Skeletal muscle satellite cell (primary cell): Measurements from ENCODE around the gene C1QL1.
A peak's percentile ranks its signal among the peaks of the same experiment; 100 is the strongest.

Source experiments
- H3K27me3 ChIP-seq: 2 replicates; pipeline ENCODE4 v1.7.0; 2013; ENCODE audit warnings: low read length; ENCODE audit not compliant: control insufficient read depth, insufficient read depth
- H3K36me3 ChIP-seq: 2 replicates; pipeline ENCODE4 v1.7.0; 2013; ENCODE audit warnings: mild to moderate bottlenecking, control low read depth, low read length; ENCODE audit not compliant: insufficient read depth
- H3K4me1 ChIP-seq: 2 replicates; pipeline ENCODE4 v1.7.0; 2013; ENCODE audit warnings: low read length; ENCODE audit not compliant: control insufficient read depth, insufficient read depth
- H3K4me2 ChIP-seq: 2 replicates; pipeline ENCODE4 v1.7.0; 2013; ENCODE audit warnings: mild to moderate bottlenecking, low read length
- H3K4me3 ChIP-seq: 2 replicates; pipeline ENCODE4 v1.7.0; 2013; ENCODE audit warnings: low read length
- H3K9ac ChIP-seq: 2 replicates; pipeline ENCODE4 v1.7.0; 2013; ENCODE audit warnings: mild to moderate bottlenecking, low read depth, low read length, moderate library complexity
- H3K9me3 ChIP-seq: replicated peaks from 2 replicates; pipeline ENCODE4 v1.7.0; 2013; ENCODE audit warnings: mild to moderate bottlenecking, control low read depth, low read length

C1QL1 gene

DNA sequence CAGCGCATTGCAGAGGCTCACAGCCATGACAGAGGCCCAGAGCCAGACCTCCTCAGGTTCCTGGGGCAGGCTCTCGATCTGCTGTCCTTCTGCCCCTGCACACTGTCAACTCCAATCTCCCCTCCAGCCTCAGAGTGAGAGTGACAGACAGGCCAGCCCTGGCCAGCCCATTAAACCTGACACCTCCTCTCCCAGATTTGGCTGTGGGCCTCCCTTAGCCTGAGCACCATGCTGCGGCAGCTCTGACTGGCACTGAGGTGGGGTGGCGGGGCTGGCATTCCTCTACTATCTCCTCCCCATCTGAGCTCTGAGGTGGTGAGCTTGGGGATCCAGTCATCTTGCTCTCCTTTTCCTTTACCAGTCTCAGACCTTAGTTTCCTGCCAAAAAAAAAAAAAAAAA is 15.5 kb upstream of the C1QL1 start:
- Histone ChIP-seq H3K4me2 (no peak overlapping the region), H3K4me3 (no peak overlapping the region), H3K36me3 (no peaks in the 10 kb centered on the region), H3K27me3 (peaks cover 22% of the 10 kb centered on the region), H3K9ac (no peak overlapping the region), H3K4me1 (peaks cover 17% of the 10 kb centered on the region), H3K9me3 (no peaks in the 10 kb centered on the region)

DNA sequence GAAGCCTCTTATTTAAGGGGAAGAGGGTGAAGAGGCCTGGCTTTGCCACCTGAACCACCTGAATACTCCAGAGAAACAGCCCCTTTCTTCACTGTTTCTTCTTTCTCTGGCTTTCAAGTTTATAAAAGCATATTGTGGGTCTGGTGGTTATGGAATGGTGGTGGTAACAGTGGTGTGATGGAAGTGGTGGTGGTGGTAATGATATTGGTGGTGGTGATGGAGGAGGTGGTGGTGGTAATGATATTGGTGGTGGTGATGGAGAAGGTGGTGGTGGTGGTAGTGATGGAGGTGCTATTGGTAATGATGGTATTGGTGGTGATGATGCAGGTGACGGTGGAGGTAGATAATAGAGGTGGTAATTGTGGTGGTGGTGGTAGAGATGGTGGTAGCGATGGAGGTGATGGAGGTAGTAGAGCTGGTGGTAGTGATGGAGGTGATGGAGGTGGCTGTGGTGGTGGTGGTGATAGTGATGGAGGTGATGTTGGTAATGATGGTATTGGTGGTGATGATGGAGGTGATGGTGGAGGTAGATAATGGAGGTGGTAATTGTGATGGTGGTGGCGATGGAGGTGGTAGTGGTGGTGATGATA is 14.1 kb upstream of the C1QL1 start:
- Histone ChIP-seq H3K9ac (no peak overlapping the region), H3K4me3 (no peak overlapping the region), H3K27me3 (peaks cover 32% of the 10 kb centered on the region), H3K4me1 (peaks cover 17% of the 10 kb centered on the region), H3K36me3 (no peaks in the 10 kb centered on the region), H3K4me2 (no peak overlapping the region), H3K9me3 (no peaks in the 10 kb centered on the region)

DNA sequence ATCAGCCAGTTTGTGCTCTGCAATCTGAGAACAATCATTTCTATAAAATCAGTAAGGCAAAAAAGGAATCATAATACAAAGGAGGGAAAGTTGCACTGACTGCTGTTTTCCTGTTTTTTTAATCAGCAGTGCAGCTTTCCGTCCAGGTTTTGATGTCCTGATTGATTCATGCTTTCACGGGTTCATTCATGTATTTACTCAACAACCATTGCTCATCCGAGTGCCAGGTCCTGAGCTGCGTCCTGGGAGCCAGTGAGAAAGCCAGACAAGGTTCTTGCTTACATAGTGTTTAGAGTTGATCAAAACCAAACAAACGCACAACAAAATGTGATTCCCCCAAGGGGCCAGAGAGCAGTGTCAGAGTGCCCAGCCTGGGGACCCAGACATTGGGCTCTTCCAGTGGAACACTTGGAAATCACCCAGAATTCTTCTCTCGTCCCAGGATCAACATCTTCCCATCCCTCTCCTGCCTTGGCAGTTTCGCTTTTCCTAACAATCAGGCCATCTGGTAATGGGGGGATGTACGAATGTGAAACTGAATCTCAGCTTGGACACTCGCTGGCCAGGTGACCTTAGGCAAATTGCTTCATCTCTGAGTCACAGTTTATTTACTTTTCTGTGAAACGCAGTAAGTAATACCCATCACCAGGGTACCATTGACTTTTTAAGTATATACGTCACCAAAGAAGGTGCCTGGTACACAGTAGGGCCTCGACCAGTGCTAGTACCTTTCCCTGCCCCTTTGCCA is 13.3 kb upstream of the C1QL1 start:
- no peak overlapping the region for H3K9ac ChIP-seq
- H3K36me3 ChIP-seq = no peaks in the 10 kb centered on the region
- no peaks in the 10 kb centered on the region for H3K9me3 ChIP-seq
- peak overlapping the region; percentile 15 for H3K4me3 ChIP-seq
- peaks cover 17% of the 10 kb centered on the region for H3K4me1 ChIP-seq
- peaks cover 29% of the 10 kb centered on the region for H3K27me3 ChIP-seq
- H3K4me2 ChIP-seq = peak overlapping the region; percentile 76

DNA sequence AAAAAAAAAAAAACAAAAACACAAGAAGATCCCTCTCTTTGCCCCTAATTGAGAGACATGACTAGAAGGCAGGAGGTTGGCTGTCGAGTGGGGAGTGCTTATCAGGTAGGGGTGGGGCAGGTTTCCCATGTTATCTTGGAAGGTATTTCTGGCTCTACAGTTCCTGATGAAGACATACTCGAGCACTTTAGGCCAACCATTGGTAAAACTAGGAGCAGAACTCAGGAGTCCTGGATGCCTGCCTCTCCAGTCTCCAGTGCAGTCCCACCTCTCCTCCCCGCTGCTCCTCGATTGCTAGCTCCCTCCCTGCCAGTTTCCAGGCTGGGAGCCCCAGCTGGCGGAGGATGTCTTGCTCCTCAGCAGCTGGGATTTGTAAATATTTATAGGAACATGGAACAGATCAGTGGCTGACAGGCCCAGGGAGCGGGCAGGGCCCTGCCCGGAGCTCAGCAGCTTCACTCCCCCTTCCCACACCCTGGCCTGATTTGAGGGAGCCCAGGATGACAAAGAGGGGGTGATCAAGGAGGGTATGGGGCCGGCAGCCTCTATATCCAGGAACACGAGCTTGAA is 11.4 kb upstream of the C1QL1 start:
- H3K27me3 ChIP-seq = peaks cover 22% of the 10 kb centered on the region
- peaks cover 17% of the 10 kb centered on the region for H3K4me1 ChIP-seq
- H3K36me3 ChIP-seq = no peaks in the 10 kb centered on the region
- no peak overlapping the region for H3K4me3 ChIP-seq
- no peak overlapping the region for H3K9ac ChIP-seq
- H3K4me2 ChIP-seq = no peak overlapping the region
- no peaks in the 10 kb centered on the region for H3K9me3 ChIP-seq

DNA sequence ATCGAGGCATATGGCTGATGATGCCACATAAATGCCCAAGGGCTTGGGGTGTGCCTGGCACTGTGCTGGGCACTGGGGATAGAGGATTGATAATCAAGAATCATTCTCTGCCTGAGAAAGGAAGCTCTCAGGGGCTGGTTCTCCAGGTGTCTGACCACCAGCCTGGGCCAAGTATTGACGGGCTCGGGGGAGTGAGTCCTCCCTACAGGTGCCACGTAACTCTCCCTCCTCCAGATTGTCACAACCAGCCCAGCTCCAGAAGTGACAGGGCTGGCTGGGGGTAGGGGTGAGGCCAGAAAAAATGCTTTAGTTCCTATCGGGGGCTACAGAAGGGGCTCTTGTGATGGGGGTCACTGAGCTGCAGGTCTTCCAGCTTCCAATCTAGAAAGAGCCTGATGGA is 10.7 kb upstream of the C1QL1 start:
- peaks cover 22% of the 10 kb centered on the region for H3K27me3 ChIP-seq
- no peak overlapping the region for H3K4me2 ChIP-seq
- H3K36me3 ChIP-seq = no peaks in the 10 kb centered on the region
- H3K9ac ChIP-seq = no peak overlapping the region
- no peaks in the 10 kb centered on the region for H3K9me3 ChIP-seq
- peaks cover 17% of the 10 kb centered on the region for H3K4me1 ChIP-seq
- H3K4me3 ChIP-seq = no peak overlapping the region

DNA sequence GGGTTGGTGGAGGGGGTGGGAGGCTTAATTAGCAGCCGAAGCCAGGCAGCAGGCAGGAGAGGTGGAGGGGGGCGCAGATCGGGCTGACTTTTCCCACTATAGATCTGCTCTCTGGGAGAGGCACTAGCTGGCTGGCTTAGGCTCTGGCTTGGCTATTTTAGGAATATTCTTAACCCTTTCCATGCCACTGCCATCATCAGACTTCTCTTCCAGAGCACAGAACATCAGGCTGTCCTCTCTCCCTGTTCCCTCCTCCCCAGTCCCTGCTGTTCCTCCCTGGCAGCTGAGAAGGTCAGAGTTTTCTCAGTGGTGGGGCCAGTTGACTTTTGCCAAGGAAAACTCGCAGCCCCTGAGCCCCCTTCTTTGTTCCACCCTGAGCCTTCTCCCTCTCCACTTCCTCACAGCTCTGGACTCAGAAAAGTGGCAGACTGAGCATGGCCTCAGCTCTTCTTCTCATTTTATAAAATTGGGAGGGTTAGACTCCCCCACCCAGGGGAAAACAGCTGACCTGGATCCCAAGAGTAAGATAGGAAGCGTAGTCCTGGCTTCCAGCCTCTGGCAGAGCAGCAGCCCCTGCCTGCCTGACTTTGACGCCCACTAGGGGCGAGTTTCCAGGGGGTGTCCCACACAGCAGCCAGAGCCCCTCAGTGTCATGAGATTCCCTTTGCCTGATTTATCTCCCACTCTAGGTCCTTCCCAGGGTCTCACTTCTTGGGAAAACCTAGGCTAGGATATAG is 9.9 kb upstream of the C1QL1 start:
- Histone ChIP-seq H3K4me2 (no peak overlapping the region), H3K4me3 (no peak overlapping the region), H3K9ac (no peak overlapping the region), H3K27me3 (peaks cover 22% of the 10 kb centered on the region), H3K36me3 (no peaks in the 10 kb centered on the region), H3K4me1 (peaks cover 20% of the 10 kb centered on the region), H3K9me3 (no peaks in the 10 kb centered on the region)

DNA sequence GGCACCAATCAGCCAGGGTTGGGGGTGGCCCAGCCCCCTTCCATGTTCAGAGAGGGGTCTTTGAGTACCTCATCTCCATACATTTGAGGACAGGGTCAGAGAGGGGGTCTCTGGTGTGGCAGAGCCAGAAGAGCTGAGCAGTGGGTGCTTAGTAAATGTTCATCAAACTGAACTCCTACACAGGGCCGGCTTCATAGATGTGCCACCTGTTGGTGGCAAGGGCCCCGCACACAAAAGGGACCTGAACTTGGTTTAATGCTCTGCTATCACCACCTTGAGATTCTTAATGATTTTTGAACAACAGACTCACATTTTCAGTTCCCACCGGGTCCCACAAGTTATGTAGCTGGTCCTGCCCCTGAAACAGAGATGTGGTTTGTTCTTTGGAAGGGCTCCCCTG is 9.0 kb upstream of the C1QL1 start:
- Histone ChIP-seq H3K9ac (no peak overlapping the region), H3K4me2 (no peak overlapping the region), H3K36me3 (no peaks in the 10 kb centered on the region), H3K4me3 (no peak overlapping the region), H3K9me3 (no peaks in the 10 kb centered on the region), H3K4me1 (peaks cover 29% of the 10 kb centered on the region), H3K27me3 (peaks cover 22% of the 10 kb centered on the region)

DNA sequence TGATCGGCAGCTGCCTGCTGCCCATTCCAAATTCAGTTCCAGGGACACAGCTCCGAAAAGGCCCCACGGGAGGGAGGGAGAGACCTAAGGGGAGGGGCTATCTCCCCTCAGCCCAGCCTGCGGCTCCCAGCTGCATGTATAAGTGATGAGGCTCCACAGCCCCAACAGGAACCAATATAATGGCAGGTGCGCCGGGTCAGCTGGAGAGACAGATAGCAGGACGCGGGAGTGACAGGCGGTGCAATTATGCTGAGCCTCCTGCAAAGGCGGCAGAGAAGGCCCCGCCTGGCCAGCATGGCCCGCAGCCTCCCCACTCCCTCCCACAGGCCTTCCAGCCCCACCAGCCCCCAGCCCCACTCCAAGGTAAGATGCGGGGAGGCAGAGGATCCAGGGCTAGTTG is 8.1 kb upstream of the C1QL1 start:
- H3K27me3 ChIP-seq = peaks cover 22% of the 10 kb centered on the region
- H3K4me1 ChIP-seq = peaks cover 27% of the 10 kb centered on the region
- H3K36me3 ChIP-seq = no peaks in the 10 kb centered on the region
- H3K4me2 ChIP-seq = no peak overlapping the region
- no peak overlapping the region for H3K4me3 ChIP-seq
- no peaks in the 10 kb centered on the region for H3K9me3 ChIP-seq
- H3K9ac ChIP-seq = no peak overlapping the region

DNA sequence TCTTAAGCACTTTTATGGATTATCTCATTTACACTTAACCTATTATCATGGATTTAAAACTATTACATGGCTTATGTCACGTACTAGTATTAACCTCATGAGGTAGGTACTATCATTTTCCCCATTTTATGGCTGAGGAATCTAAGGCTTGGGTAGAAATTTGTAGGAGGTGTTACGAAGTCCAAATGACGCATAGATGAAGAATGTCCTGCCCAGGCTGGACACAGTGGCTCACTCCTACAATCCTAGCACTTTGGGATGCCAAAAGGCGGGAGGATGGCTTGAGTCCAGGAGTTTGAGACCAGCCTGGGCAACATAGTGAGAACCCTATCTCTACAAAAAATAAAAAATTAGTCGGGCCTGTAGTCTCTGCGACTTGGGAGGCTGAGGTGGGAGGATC is 4.8 kb upstream of the C1QL1 start:
- Histone ChIP-seq H3K9ac (no peak overlapping the region), H3K4me2 (peak overlapping the region; percentile 38), H3K36me3 (no peaks in the 10 kb centered on the region), H3K27me3 (peaks cover 7% of the 10 kb centered on the region), H3K9me3 (no peaks in the 10 kb centered on the region), H3K4me1 (peaks cover 31% of the 10 kb centered on the region), H3K4me3 (no peak overlapping the region)

DNA sequence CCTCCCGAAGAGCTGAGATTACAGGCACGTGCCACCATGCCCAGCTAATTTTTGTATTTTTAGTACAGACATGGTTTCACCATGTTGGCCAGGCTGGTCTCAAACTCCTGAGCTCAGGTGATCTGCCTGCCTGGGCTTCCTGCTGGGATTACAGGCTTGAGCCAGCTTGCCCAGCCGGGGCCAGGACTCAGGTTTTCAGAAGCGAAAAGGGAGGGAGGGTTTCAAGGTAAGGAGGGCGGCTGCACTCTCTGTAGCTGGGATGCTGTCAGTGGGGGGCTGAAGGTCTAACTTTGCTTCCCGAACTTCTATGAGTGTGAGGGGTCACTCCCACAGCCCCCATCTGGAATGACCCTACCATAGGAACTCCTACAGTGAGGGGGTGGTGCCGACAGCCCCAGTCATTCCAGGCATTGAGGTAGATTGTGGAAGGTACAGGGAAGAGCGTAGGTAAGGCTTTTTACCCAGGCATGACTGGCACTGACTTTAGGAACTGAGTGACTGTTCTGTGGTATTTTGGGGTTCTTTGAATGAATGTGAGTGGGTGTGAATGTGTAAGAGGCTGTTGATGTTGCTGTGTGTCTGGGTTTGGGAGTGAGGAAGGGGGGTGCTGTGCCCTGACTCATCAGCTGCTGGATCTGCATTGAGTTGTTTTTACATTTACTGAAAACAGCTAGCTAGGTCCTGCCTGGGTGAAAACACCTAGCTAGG is 3.8 kb upstream of the C1QL1 start:
- Histone ChIP-seq H3K9me3 (no peaks in the 10 kb centered on the region), H3K36me3 (no peaks in the 10 kb centered on the region), H3K4me2 (peak overlapping the region; percentile 38), H3K4me1 (peaks cover 40% of the 10 kb centered on the region), H3K27me3 (peaks cover 10% of the 10 kb centered on the region), H3K9ac (no peak overlapping the region), H3K4me3 (peak overlapping the region; percentile 5)

DNA sequence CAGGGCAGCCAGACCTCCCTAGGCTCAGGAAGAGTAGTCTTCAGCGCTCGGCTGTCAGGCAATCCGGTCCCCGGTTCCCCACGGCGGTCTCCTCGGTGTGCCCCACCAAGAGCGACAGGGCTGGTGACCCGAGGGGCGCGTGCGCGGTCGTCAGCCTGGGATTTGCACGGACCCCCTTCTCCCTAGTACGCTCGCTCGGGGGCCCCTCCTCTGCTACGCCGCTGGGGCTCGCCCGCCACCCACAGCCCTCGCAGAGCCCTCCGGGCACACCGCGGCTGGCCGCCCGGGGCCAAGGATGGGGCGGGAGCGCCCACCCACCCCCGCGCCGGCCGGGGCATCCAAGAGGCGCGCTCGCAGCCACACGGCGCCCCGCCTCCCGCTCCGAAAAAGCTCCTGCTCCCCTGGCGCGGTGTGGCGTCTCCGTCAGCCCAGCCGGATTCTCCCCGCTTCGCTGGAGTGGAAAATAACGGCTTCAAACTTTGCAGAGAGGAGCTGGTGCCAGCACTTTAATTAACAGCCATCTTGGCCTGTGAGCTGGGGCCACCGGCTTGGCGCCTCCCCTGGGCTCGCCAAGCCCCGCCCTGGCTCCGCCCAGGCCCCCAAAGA is 2.1 kb upstream of the C1QL1 start:
- H3K36me3 ChIP-seq = no peaks in the 10 kb centered on the region
- H3K4me3 ChIP-seq = peak overlapping the region; percentile 75
- H3K27me3 ChIP-seq = peaks cover 23% of the 10 kb centered on the region
- H3K4me1 ChIP-seq = peaks cover 43% of the 10 kb centered on the region
- H3K9me3 ChIP-seq = no peaks in the 10 kb centered on the region
- peak overlapping the region; percentile 93 for H3K4me2 ChIP-seq
- H3K9ac ChIP-seq = peak overlapping the region; percentile 67
